Measurements from ENCODE around the gene CD99L2.

GRCh38 chrX:150775569-150776350 is 122.7 kb downstream of the CD99L2 start:
- TF ChIP-seq CTCF (IDR thresholded peaks at IDR 0.05; ENCODE audit: poor library complexity, severe bottlenecking) (no peak), EP300 (conservative IDR thresholded peaks at IDR 0.05; ENCODE audit: poor library complexity, severe bottlenecking) (no peak), TAF1 (IDR thresholded peaks at IDR 0.05; ENCODE audit: low read depth) (no peak), RAD21 (conservative IDR thresholded peaks at IDR 0.05) (no peak), POLR2AphosphoS5 (IDR thresholded peaks at IDR 0.05) (no peak), SMC3 (conservative IDR thresholded peaks at IDR 0.05; ENCODE audit: poor library complexity) (no peak), EZH2 (IDR thresholded peaks at IDR 0.05; ENCODE audit: borderline replicate concordance, insufficient read depth, low read length, poor library complexity, severe bottlenecking) (no peak), REST (IDR thresholded peaks at IDR 0.05; ENCODE audit: borderline replicate concordance) (no peak)
